AG09309 (cell line): ENCODE results near the gene ELAPOR2.
"Not testable (repeated sequence)": the region's sequence is repeated elsewhere in the genome, so short reads cannot be mapped to it uniquely, and the experiment has no call there.

Source experiments
- DNase-seq: peaks from one replicate; pipeline ENCODE4 v3.0.0-alpha.2; 2010; ENCODE audit warnings: low read depth
- H3K4me3 ChIP-seq: 2 replicates; pipeline ENCODE4 v1.5.1; 2011; ENCODE audit warnings: mild to moderate bottlenecking, low read depth, low read length, moderate library complexity; ENCODE audit not compliant: control insufficient read depth
- TF ChIP-seq, protein P1 (sequence below): IDR thresholded peaks from 2 replicates; pipeline ENCODE4 v1.5.1; 2011; ENCODE audit warnings: mild to moderate bottlenecking, low read depth, low read length, inconsistent platforms; ENCODE audit not compliant: insufficient read depth, control insufficient read depth; ENCODE audit errors: missing control alignments

ELAPOR2 gene

DNA sequence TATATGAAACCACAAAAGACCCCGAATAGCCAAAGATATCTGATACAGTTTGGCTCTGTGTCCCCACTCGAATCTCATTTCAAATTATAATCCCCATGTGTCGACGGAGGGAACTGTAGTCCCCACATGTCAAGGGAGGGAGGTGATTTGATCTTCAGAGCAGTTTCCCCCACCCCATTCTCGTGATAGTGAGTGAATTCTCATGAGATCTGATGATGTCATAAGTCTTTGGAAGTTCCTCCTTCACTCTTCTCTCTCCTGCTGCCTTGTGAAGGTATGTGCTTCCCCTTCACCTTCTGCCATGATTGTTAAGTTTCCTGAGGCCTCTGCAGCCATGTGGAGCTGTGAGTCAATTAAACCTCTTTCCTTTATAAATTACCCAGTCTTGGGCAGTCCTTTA lies 13.0 kb downstream of the ELAPOR2 start:
- no peak overlapping the region for H3K4me3 ChIP-seq
- TF ChIP-seq, protein P1, sequence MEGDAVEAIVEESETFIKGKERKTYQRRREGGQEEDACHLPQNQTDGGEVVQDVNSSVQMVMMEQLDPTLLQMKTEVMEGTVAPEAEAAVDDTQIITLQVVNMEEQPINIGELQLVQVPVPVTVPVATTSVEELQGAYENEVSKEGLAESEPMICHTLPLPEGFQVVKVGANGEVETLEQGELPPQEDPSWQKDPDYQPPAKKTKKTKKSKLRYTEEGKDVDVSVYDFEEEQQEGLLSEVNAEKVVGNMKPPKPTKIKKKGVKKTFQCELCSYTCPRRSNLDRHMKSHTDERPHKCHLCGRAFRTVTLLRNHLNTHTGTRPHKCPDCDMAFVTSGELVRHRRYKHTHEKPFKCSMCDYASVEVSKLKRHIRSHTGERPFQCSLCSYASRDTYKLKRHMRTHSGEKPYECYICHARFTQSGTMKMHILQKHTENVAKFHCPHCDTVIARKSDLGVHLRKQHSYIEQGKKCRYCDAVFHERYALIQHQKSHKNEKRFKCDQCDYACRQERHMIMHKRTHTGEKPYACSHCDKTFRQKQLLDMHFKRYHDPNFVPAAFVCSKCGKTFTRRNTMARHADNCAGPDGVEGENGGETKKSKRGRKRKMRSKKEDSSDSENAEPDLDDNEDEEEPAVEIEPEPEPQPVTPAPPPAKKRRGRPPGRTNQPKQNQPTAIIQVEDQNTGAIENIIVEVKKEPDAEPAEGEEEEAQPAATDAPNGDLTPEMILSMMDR = no peak
- DNase-seq = no peak

DNA sequence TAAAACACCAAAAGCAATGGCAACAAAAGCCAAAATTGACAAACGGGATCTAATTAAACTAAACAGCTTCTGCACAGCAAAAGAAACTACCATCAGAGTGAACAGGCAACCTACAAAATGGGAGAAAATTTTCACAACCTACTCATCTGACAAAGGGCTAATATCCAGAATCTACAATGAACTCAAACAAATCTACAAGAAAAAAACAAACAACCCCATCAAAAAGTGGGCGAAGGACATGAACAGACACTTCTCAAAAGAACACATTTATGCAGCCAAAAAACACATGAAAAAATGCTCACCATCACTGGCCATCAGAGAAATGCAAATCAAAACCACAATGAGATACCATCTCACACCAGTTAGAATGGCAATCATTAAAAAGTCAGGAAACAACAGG lies 14.7 kb downstream of the ELAPOR2 start:
- DNase-seq, H3K4me3 ChIP-seq: not testable (repeated sequence)

DNA sequence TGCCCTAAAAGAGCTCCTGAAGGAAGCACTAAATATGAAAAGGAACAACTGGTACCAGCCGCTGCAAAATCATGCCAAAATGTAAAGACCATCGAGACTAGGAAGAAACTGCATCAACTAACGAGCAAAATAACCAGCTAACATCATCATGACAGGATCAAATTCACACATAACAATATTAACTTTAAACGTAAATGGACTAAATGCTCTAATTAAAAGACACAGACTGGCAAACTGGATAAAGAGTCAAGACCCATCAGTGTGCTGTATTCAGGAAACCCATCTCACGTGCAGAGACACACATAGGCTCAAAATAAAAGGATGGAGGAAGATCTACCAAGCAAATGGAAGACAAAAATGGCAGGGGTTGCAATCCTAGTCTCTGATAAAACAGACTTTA lies 17.9 kb downstream of the ELAPOR2 start:
- not testable (repeated sequence) for H3K4me3 ChIP-seq, DNase-seq

DNA sequence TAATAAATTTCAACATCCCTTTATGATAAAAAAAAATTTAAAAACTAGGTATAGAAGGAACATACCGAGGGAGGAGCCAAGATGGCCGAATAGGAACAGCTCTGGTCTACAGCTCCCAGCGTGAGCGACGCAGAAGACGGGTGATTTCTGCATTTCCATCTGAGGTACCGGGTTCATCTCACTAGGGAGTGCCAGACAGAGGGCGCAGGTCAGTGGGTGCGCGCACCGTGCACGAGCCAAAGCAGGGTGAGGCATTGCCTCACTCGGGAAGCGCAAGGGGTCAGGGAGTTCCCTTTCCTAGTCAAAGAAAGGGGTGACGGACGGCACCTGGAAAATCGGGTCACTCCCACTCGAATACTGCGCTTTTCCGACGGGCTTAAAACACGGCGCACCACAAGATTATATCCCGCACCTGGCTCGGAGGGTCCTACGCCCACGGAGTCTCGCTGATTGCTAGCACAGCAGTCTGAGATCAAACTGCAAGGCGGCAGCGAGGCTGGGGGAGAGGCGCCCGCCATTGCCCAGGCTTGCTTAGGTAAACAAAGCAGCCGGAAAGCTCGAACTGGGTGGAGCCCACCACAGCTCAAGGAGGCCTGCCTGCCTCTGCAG lies 19.7 kb downstream of the ELAPOR2 start:
- not testable (repeated sequence) for DNase-seq, H3K4me3 ChIP-seq

DNA sequence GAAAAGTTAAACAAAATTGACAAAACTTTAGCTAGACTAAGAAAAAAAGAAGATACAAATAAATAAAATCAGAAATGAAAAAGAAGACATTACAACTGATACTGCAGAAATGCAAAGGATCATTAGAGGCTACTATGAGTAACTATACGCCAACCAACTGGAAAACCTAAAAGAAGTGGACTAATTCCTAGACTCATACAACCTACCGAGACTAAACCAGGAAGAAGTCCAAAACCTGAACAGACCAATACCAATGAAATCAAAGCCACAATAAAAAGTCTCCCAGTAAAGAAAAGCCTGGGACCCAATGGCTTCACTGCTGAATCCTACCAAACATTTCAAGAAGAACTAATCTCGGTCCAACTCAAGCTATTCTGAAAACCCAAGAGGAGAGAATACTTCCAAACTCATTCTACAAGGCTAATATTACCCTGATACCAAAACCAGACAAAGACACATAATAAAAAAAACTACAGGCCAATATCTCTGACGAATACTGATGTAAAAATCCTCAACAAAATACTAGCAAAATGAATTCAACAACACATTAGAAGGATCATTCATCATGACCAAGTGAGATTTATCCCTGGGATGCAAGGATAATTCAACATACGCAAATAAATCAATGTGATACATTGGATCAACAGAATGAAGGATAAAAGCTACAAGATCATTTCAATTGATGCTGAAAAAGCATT lies 20.3 kb downstream of the ELAPOR2 start:
- no peak overlapping the region for H3K4me3 ChIP-seq
- TF ChIP-seq, protein P1 = no peak
- DNase-seq = no peak

DNA sequence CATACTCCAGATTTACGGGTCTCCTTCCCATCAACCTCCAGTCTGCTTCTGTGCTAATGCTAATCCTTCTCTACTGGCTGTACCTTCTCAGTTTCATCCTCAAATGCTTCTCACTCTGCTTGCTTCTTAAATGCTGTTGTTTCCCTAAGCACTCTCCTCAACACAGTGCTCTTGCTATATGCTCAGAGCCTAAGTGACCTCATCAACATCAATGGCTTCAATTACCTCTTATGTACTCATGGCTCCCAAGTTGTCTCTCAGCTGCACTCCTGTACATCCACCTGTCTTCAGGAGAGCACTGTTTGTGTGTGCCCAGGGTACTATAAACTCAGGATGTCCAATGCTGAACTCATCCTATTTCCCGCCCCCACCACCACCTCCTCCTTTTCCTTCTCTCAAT lies 22.5 kb downstream of the ELAPOR2 start:
- DNase-seq = no peak
- H3K4me3 ChIP-seq = no peak overlapping the region
- TF ChIP-seq, protein P1 = no peak

DNA sequence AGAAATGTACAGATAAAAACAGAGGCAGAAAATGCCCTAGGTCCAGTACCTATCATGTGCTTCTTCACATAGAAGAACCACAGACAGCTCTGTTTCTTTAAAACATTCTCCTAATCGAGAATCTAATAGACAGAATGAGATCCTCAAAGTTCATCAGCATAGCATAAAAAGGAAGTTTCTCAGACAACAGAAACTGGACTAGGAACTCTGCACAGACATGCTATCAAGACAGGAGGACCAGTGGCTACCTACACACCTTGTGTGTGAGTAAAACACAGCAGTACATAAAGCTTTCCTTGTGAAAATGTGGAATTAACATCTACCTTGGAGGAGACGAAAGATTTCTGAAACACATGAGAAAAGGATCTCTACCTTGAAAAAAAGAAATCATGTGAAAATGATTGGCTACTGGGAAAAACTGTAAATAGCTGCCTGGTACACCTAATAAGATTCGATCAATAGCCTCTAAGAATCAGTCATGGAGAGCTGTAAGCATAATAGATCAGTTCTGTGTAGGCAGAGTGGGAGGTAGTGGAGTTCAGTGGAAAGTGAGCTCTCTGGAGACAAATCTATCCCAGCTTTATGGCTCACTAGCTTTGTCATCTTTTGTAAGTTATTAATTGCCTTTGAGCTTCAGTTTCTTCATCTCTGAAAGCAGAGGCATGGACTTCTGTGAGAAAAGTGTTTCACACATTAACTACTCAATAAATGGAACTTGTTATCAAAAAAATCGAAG lies 26.7 kb downstream of the ELAPOR2 start:
- TF ChIP-seq, protein P1 = no peak

DNA sequence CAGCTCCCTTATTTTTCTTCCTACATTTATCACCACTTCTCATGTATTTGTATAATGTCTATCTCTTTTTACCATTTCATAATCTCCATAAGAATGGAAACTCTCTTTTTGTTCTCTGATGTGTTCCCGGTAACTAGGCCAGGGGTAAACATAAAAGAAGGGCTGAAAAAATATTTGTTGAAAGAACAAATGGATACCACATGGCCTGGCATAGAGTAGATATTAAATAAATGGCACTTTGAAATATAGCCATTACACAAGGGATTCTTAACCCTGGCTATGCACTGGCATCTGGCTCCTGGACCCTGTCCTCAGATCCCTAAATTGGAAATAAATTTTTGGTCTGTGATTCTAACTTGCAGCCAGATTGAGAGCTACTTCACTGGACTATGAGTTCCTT lies 30.4 kb downstream of the ELAPOR2 start:
- TF ChIP-seq, protein P1 = no peak
- no peak for DNase-seq
- H3K4me3 ChIP-seq = no peak overlapping the region

More for the DNA sequence above, 26.7 kb downstream of the ELAPOR2 start:
- no peak overlapping the region for H3K4me3 ChIP-seq
- DNase-seq = no peak
